Activated CD8-positive, alpha-beta memory T cell treated with anti-CD3 and anti-CD28 coated beads for 48 hours (primary cell): ENCODE data around the gene PLA2G15.

ENCODE experiments used
- DNase-seq, 3 experiments: peaks; one replicate each; pipeline ENCODE4 v3.0.0-alpha.2; 2020; ENCODE audit warnings: low read depth in 2 of 3, low spot score in 2 of 3

The PLA2G15 gene

DNA sequence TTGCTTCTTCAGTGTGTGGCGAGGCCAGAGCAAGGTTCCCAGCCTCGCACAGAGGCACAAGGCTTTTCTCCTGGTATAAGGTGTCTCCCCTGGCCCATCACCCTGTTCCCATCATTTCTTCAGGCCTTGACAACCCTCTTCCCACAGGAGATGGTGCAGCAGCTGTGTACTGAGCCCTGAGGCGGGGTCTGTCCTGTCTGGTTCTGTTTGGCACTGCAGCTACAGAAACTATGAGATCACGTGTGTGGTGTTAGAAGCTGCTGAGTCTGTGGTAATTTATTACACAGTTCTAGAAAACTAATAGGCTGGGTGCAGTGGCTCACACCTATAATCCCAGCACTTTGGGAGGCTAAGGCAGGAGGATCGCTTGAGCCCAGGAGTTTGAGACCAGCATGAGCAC is 7.2 kb downstream of the PLA2G15 start:
- no peak for DNase-seq

DNA sequence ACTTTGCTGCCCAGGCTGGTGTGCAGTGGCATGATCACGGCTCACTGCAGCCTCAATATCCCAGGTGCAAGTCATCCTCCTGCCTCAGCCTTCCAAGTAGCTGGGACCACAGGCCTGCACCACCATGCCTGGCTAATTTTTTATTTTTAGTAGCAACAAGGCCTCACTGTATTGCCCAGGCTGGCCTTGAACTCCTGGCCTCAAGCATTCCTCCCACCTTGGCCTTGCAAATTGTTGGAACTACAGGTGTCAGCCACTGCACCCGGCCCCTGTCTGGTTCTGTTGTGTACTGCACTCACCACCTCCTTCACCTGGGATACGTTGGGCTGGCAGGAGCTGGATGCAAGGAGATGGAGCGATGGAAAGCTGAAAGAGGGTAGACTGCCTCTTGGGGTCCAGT is 8.5 kb downstream of the PLA2G15 start:
- no peak for DNase-seq

DNA sequence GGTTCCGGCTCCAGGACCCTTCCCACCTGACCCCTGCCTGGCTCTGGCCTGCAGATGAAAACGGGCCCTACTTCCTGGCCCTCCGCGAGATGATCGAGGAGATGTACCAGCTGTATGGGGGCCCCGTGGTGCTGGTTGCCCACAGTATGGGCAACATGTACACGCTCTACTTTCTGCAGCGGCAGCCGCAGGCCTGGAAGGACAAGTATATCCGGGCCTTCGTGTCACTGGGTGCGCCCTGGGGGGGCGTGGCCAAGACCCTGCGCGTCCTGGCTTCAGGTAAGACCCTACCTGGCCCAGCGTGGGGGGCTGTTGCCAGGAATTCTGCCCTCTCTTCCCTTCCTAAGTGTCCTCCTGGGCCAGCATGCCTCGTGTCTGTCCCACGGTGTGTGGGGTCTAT is 10.5 kb downstream of the PLA2G15 start:
- no peak for DNase-seq

DNA sequence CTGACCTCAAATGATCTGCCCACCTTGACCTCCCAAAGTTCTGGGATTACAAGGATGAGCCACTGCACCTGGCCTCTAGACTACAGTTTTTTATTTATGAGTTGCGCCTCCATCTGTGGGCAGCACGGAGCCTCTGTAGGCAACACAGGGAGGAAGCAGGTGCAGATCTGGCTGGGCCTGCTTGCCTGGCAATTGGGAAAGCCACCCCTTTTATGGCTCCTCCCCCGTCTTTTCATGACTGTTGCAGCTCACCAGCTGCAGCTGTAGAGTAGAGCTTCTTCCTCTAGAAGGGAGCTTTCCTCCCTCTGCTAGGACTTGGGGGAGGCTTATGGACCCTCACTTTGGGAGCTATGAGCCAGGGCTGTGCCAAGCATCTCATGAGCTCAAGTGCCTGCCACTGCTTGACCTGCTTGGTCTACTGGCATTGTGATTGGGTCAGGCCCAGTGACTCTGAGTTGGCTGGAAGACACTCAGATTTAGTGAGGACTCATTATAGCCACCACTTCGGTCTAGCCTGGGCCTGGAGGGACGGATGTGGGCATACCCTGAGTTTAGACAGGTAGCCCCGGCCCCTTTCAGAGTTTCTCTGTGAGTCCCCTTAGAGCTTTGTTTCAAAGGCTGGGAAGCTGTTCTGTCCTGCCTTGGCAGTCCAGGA is 12.2 kb downstream of the PLA2G15 start:
- no peak for DNase-seq

DNA sequence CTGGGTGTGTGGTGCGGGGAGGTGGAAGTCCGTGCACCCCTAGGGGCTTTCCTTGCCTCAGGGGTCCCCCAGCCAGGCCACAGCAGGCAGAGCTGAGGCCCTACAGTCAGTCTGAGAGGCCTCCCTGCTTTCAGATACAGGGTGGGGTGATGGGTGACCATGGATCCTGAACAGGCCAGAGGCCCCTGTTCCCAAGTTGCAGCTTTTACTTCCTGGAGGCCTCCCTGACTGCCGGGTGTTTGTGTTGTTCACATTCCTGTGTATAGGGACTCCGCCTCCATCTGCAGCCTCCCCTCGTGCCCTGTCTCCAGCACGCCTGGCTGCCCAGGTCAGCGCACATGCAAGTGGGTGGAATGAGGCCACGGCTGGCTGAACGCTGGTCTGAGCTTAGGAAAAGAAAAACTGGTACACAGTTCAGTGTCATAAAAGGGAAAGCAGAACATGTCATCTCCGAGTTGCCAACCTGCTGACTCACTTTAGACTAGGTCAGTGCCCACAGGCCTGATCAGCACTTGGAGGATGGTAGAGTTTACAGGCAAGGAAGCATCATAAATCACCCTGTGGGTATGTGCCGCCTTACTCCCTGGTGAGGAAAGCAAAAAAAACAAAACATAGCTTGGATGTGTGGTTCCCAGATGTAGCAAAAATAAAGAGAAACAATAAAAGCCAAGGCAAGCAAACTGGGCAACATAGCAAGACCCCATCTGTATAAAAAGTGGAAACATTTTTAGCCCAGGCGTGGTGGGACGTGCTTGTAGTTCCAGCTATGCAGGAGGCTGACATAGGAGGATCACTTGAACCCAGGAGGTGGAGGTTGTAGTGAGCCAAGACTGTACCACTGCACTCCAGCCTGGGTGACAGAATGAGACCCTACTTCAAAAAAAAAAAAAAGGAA is 13.0 kb downstream of the PLA2G15 start:
- no peak for DNase-seq

DNA sequence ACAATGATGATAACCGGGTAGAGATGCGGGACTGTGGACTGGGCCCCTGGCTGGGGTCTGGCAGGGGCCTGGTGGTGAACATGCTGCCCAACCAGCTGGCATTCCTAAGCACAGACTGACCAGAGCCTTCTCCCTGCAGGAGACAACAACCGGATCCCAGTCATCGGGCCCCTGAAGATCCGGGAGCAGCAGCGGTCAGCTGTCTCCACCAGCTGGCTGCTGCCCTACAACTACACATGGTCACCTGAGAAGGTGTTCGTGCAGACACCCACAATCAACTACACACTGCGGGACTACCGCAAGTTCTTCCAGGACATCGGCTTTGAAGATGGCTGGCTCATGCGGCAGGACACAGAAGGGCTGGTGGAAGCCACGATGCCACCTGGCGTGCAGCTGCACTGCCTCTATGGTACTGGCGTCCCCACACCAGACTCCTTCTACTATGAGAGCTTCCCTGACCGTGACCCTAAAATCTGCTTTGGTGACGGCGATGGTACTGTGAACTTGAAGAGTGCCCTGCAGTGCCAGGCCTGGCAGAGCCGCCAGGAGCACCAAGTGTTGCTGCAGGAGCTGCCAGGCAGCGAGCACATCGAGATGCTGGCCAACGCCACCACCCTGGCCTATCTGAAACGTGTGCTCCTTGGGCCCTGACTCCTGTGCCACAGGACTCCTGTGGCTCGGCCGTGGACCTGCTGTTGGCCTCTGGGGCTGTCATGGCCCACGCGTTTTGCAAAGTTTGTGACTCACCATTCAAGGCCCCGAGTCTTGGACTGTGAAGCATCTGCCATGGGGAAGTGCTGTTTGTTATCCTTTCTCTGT is 14.0 kb downstream of the PLA2G15 start:
- DNase-seq, result no peak

DNA sequence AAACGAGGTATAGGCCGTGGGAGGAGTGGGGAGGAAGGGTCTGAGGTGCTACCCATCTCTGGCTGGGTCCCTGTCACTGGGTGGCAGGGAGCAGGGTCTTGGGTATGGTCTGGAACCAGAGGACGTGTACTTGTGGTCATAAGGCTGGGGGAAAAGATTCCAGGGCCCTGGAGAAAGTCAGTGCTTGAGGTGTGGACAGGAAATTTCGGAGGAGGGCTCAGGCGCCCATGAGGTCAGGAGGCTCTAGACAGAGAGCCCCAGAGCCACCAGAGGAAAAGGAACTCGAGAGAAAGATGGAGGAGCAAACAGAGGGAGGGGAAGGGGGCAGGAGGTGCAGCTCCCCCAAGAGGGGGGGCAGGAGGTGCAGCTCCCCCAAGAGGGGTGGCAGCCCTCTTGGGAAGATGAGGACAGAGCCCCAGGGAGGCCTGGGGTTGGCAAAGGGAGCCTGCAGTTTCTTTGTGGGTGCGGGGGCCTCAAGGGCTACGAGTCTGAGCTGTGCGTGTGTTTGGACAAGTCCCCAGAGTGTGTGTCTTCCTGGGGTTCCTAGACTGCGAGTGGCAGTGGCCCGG is 18.5 kb downstream of the PLA2G15 start:
- DNase-seq, result no peak

DNA sequence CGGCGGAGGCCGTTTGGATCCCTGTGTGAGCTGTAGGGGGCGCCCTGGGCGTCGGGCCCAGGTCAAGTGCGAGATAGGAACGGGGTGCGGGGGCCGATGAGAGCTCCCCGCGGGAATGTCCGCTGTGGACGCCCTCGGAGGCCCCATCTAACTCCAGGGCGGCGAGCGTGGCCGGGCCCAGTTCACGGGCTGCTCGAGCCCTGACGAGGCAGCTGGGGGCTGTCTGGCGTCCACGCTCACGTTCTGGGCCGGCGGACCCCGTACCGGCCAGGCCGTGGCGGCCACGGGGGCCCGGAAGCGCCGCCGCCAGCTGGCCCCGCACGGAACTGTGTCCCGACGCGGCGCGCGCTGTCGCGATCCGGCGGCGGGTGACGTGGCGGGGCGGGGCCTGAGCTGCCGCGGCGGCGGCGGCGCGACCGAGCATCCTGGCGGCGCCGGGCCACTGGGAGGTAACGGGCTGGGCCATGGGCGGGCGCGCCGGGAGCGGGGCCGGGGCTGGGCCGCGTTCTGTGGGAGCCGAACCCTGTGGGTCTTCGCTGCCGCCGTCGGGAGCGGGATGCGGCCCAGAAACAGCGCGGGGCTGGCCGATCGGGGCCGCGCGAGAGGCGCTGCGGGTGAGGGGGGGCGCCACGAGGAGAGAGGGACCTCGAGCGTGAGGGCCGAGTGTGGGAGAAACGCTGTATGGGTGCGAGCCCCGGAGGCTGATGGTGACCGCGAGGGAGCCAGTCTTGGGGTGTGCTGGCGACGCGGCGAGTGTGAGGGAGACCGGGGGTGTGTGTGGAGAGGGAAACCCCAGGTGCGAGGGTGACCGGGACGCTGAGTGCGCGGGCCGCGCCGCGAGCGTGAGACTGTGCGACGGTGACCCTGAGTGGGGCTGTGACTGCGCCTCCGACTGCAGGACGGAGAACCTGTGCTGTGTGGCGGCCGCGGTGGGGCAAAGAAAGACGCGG is 19.2 kb downstream of the PLA2G15 start, which contains the start of gene SLC7A6:
TSS of gene SLC7A6 (plus strand) at position 399 of the 950 bp plus-strand sequence. CDS start 10,201 bp downstream, outside the sequence.
- DNase-seq, result peak; percentile 69 to 77 (median 71)

DNA sequence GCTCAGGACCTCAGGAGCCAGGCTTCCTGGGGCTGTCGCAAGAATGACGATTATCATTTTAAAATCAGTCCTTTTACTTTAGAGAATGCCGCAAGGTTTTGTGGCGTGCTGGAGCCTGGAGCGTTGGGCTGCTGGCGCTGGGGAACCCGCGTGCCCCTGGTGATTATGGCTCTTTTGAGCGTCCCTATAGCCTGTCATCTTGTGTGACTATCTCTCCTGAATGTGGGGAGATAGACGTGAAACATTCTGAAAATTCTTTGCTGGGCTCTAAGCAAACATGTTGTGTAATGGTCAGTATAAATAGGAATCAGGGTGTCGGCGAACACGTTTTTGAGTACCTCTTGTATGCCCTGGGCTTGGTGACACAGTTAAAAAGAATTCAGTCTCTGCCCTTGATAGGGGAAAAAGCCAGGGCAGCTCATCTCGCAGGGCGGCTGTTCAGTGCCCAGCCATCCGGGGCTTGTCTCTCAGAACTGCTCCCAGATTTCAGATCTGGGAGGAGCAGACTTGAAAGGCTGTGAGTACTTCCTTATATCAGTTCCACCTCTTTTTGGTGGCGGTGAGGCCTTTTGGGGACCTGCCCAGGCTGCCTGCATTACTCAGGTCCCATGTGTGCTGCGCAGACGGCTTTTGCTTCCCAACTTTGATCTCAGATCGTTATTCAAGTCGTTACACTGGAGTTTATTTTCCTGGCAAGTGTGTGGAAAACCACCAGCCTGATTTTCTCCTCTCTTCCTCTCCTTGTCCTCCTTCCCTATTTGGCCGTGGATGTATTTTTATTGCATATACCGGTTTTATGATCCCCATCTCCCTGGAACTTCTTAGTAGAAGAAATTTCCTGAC is 20.1 kb downstream of the PLA2G15 start:
- no peak for DNase-seq

DNA sequence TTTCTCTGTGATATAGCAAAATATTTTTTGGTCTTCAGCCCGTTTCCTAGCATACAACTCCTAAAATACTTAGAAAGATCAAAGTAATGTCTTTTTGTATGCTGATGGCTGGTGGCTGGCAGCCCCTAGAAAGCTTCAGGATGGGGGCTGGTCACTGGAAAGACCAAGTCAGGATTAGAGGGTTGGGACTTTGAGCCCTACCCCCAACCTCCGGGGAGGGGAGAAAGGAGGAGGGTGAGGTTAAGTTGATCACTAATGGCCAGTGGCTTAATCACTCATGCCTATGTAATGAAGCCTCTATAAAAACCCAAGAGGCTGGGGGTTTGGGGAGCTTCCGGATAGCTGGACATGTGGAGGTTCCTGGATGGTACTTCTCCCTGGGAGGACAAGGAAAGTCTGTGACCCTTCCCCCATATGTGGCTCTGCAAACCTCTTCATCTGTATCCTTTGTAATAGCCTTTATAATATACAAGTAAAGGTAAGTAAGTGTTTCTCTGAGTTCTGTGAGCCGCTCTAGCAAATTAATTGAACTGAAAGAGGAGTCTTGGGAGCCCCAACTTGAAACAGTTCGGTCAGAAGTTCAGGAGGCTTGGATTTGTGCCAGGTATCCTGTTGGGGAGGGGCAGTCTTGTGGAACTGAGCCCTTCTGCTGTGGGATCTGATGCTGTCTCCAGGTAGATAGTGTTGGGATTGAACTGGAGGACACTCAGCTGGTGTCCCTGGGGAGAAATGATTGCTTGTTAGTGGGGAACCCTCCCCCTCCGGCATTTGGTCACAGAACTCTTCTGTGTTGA is 22.6 kb downstream of the PLA2G15 start:
- no peak for DNase-seq

DNA sequence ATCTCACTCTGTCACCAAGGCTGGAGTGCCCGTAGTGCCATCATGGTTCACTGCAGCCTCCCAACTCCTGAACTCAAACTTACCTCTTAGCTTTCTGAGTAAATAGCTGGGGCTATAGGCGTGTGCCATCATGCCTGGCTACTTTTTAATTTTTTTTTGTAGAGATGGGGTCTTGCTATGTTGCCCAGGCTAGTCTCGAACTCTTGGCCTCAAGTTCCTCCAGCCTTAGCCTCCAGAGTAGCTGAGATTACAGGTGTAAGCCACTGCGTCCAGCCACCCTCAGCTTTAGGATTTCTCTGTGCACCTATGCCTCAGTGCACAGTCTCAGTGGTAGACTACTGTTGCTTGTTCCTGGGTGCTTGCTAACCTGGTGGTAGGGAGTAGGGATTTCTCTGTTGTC is 24.6 kb downstream of the PLA2G15 start:
- DNase-seq, result no peak

DNA sequence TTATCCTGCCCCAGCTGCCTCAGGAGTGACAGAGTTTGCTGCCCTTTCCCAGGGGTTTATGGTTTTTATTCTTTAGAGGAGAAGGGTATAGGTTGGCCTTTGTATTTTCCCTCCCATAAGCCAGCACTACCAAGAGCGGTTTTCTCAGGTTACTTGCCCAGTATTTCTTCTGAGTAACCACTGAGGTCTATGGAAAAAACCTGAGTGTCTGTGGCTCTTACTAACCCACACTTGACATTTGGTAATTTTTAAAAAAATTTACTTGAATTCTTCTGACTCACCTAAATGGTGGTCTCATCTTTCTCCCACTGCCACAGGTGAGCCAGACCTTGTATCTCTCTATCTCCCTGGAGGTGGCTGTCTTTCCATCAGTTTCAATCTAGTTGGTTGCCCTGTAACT is 25.2 kb downstream of the PLA2G15 start:
- DNase-seq, result no peak

DNA sequence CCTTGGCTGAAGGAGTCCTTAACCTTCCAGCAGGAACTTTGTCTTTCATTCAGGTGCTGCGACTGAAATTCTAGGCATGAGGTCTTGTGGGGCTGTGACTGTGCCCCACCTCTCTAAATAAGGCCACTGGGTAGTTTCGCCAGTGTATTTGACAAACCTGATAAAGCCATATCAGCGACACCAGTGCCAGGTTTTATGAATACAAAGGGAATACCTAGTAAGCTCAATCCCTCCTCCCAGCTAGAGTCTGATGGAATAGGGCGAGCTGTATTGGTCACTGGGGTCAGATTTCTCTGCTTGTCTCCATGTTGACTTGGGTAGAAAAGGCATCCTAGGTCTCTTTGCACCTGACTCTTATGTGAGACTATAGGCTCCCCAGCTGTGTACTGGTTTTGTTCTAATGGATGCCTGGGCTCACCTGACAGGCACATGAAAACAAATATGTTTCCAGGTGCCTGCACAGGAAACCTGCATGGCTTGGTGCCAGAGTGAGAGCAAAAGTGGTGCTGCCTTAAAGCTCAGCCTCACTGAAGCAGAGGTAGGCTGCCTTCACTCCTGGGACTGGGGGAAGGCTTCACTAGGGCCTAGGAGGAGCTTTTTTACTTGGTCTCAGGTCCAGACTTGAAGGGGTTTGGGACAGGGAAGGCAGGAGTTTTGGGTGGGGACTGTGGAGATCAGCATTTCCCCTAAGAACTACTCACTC is 27.5 kb downstream of the PLA2G15 start:
- no peak for DNase-seq

DNA sequence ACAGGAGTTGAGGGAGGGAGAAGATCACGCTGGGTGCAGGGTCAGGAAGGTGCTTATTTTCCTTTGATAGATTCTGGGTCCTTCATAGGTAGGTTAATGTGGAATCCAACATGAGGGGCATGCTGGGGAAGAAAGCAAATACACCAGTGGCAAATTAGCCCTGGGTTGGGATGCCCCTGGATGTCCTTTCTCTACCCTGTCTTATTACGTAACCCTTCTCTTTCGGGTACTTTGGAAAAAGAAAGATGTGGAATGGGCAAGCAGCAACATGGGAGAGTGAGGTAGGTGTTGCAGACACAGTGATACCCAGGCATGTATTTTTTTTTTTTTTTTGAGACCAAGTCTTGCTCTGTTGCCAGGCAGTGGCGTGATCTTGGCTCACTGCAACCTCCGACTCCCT is 28.3 kb downstream of the PLA2G15 start:
- DNase-seq, result no peak

DNA sequence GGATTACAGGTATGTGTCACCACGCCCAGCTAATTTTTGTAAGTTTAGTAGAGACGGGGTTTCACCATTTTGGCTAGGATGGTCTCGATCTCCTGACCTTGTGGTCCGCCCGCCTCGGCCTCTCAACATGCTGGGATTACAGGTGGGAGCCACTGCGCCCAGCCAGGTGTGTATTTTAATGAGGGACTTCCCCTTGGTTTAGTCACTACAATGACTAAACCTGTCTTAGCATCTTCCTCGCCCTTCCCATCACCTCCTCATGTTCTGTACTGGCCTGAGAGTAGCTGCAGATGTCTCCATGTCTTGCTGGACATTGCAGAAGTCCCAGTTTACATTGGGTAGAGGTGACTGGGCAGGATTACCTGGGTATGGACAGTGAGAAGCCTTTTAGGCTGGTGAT is 28.7 kb downstream of the PLA2G15 start:
- DNase-seq, result no peak

DNA sequence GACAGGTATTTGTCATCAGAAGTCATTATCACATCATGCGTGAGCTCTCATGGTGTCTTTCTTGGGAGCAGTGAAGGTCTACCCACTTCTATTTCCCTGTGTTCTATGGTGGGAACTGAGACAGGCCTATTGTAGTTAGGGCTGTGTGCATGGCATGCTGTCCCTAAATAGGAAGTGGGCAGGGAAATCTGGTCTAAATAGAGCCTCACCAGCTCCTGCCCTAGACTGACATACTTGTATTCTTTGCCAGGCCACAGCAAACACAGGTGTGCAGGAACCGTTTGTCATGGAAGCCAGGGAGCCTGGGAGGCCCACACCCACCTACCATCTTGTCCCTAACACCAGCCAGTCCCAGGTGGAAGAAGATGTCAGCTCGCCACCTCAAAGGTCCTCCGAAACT is 29.3 kb downstream of the PLA2G15 start:
- no peak for DNase-seq

DNA sequence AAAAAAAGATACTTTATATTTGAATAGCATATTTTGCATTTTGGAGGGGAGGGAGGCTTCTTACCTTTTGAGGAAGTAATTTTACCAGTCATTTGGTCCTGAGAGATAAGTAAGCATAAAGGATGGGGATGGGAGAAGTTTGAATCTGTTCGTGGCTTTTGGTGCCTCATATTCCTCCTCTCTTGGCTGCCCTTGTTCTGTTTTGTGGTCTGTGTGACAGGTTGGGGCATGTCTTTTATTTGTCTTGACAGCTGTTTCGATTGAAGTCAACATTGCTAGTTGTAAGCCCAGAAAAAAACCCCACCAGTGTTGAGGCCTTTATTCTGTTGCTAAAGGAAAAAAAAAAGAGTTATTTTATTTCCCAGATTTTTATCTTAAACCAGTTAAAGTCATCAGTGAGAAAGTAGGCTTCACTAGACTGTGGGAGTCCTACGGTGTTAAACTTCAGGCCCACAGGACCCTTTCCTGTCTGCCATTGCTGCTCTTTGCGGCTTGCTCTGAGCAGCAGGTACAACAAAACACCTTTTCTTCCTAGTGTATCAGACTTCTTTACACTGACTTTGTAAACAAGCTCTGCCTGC is 30.5 kb downstream of the PLA2G15 start:
- no peak for DNase-seq

DNA sequence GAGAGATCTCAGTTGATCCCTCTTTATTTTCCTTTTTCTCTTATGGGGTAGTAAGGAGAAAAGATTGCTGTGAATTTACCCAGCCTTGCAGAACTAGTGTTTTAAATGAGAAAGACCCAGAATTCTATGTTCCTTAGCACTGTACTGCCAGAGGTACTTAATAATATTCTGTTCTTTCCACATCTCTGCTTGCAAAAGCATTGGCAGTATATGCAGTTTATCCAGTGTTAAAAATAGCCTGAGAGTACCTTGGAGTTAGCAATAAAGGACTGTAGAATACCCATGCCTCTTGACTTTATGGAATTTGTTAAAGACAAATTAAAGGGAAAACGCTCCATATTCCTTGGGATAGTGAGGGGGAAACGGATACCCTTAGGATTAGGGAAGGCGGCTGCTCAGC is 31.1 kb downstream of the PLA2G15 start:
- no peak for DNase-seq
